Mesothelial cell of epicardium (in vitro differentiated cells): ENCODE measurements around the gene HDAC10. TPM values are rescaled to one million over a fixed set of nuclear protein-coding genes. Genes with fewer than 3 reads are reported as not detected.
"Not testable (repeated sequence)": the region's sequence is repeated elsewhere in the genome, so short reads cannot be mapped to it uniquely, and the experiment has no call there.

Experiments
- DNase-seq, 2 experiments: peaks; one replicate each; pipeline ENCODE4 v3.0.0; 2021; ENCODE audit warnings: low spot score in 2 of 2; ENCODE audit not compliant: unreplicated experiment in 2 of 2
- H3K27ac Mint-ChIP-seq: 2 replicates; pipeline ENCODE4 v1.8.0; 2021; ENCODE audit warnings: mixed read lengths
- H3K27me3 Mint-ChIP-seq: 2 replicates; pipeline ENCODE4 v1.8.0; 2021; ENCODE audit warnings: low read depth, mixed read lengths
- H3K36me3 Mint-ChIP-seq: 2 replicates; pipeline ENCODE4 v1.8.0; 2021; ENCODE audit warnings: mixed read lengths
- H3K4me1 Mint-ChIP-seq: 2 replicates; pipeline ENCODE4 v1.8.0; 2021; ENCODE audit warnings: mixed read lengths
- H3K4me3 Mint-ChIP-seq: 2 replicates; pipeline ENCODE4 v1.8.0; 2021; ENCODE audit warnings: mild to moderate bottlenecking, moderate library complexity, mixed read lengths
- H3K9me3 Mint-ChIP-seq: 2 replicates; pipeline ENCODE4 v1.8.0; 2021; ENCODE audit warnings: mixed read lengths
- CTCF ChIP-seq: fragments of 200-600 bp; sonication (generic); IDR thresholded peaks from one replicate; pipeline ENCODE4 v1.5.0; 2021; ENCODE audit warnings: antibody characterized with exemption; ENCODE audit not compliant: unreplicated experiment
- total RNA-seq: library from RNA; stranded (reverse); gene quantifications from 3 replicates; pipeline ENCODE4 v1.2.1, GENCODE V29; 2021

The HDAC10 gene
- total RNA-seq, 1 donor from 2014 or later: 79.5 TPM

GRCh38 chr22:50208430-50208938 is 42.6 kb downstream of the HDAC10 start:
- Mint-ChIP-seq H3K27me3 (no peaks in the 10 kb centered on the region), H3K4me3 (no peak overlapping the region), H3K36me3 (peaks cover 33% of the 10 kb centered on the region), H3K9me3 (peaks cover 2% of the 10 kb centered on the region), H3K4me1 (no peaks in the 10 kb centered on the region), H3K27ac (no peak overlapping the region)
- no peak for TF ChIP-seq CTCF
- DNase-seq: no peak

DNA sequence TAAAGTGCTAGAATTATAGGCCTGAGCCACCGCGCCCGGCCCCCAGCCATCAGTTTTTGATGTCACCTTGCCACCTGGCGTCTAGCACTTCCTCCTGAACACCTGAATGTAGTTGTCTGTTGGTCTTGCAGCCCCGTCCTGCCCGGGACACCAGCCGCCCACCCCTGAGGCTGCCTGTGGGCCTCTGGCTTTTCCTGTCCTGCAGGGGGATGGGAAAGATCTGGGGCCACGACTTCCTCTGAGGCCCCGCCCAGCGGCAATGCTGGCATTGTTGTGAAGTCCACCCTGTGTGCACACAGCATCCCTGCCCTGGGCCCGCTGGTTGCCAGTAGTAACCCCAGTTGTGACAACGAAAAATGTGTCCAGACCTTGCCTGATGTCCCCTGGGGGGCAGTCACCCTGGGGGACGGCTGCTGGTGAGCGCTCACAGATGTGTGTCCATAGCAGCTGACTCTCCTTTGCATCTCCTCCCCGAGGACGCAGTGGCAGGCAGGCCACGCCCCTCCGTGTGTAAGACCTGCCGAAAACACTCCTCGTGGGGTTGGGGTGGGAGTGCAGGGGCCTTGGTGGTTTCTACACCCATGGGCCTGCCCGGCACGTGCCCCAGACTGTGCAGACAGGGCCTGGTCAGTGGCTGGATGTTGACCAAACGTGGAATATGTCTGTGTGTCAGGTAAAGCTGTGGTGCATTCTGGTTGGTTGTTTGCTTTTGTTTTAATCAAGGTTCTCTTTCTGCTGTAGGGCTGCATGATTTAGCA is 43.5 kb downstream of the HDAC10 start:
- no peak for TF ChIP-seq CTCF
- Mint-ChIP-seq H3K27me3 (no peaks in the 10 kb centered on the region), H3K9me3 (peaks cover 6% of the 10 kb centered on the region), H3K27ac (no peak overlapping the region), H3K36me3 (peaks cover 29% of the 10 kb centered on the region), H3K4me1 (peaks cover 1% of the 10 kb centered on the region), H3K4me3 (no peak overlapping the region)
- no peak for DNase-seq

GRCh38 chr22:50206599-50206998 is 44.5 kb downstream of the HDAC10 start:
- H3K9me3 Mint-ChIP-seq: peaks cover 6% of the 10 kb centered on the region
- H3K27ac Mint-ChIP-seq: no peak overlapping the region
- no peak for DNase-seq
- H3K27me3 Mint-ChIP-seq: no peaks in the 10 kb centered on the region
- H3K36me3 Mint-ChIP-seq: peaks cover 22% of the 10 kb centered on the region
- peak; percentile 22 for TF ChIP-seq CTCF
- peaks cover 10% of the 10 kb centered on the region for H3K4me1 Mint-ChIP-seq
- no peak overlapping the region for H3K4me3 Mint-ChIP-seq

- H3K27ac Mint-ChIP-seq: no peak overlapping the region
Measured at GRCh38 chr22:50205781-50206569, 45.1 kb downstream of the HDAC10 start.

DNA sequence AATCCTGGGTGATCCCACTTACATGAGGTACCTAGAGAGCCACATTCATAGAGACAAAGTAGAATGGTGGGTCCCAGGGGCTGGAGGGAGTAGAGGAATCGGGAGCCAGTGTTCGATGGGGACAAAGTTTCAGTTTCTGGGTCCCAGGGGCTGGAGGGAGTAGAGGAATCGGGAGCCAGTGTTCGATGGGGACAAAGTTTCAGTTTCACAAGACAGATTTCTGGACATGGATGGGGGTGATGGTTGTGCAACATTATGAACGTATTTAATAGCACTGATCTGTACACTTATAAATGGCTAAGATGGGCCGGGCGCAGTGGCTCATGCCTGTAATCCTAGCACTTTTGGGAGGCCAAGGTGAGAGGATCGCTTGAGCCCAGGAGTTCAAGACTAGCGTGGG is 46.1 kb downstream of the HDAC10 start:
- H3K36me3 Mint-ChIP-seq: peaks cover 16% of the 10 kb centered on the region
- H3K4me3 Mint-ChIP-seq, H3K27ac Mint-ChIP-seq, DNase-seq, H3K27me3 Mint-ChIP-seq, H3K9me3 Mint-ChIP-seq, H3K4me1 Mint-ChIP-seq: not testable (repeated sequence)

More at GRCh38 chr22:50205781-50206569, 45.1 kb downstream of the HDAC10 start:
- no peak for DNase-seq
- H3K9me3 Mint-ChIP-seq: peaks cover 6% of the 10 kb centered on the region
- H3K4me1 Mint-ChIP-seq: peaks cover 10% of the 10 kb centered on the region
- H3K27me3 Mint-ChIP-seq: no peaks in the 10 kb centered on the region
- H3K36me3 Mint-ChIP-seq: peaks cover 18% of the 10 kb centered on the region
- no peak for TF ChIP-seq CTCF
- no peak overlapping the region for H3K4me3 Mint-ChIP-seq

DNA sequence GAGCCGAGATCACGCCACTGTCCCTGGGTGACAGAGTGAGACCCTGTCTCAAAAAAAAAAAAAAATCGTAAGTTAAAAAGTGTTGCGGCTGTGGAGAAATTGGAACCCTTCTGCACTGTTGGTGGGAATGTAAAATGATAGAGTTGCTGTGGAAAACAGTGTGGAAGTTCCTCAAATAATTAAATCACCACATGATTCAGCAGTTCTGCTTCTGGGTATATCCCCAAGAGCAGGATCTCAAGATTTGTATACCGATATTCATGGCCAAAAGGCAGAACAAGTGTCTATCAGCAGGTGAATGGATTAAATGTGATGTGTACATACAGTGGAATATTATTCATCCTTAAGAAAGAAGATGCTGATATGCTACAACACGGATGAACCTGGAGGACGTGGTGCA is 46.5 kb downstream of the HDAC10 start:
- Mint-ChIP-seq H3K27me3 (no peaks in the 10 kb centered on the region), H3K4me3 (no peak overlapping the region), H3K36me3 (peaks cover 12% of the 10 kb centered on the region), H3K9me3 (peaks cover 6% of the 10 kb centered on the region), H3K4me1 (peaks cover 13% of the 10 kb centered on the region), H3K27ac (no peak overlapping the region)
- no peak for DNase-seq
- TF ChIP-seq CTCF: no peak
